Activated CD4-positive, alpha-beta memory T cell treated with anti-CD3 and anti-CD28 coated beads for 36 hours (primary cell): Measurements from ENCODE around the gene ZNF18. TPM values are rescaled to one million over a fixed set of nuclear protein-coding genes. Genes with fewer than 3 reads are reported as not detected.
A peak's percentile ranks its signal among the peaks of the same experiment; 100 is the strongest.
"Not testable (repeated sequence)": the region's sequence is repeated elsewhere in the genome, so short reads cannot be mapped to it uniquely, and the experiment has no call there.

Experiments
- CTCF ChIA-PET: fragments of 350-600 bp; sonication (Branson Sonifier 250); formaldehyde crosslinking; loops from one replicate; lab custom pipeline; 2021; ENCODE audit warnings: antibody characterized with exemption, inconsistent platforms; lab: Charles Lee
- POLR2A ChIA-PET: fragments of 350-600 bp; sonication (Branson Sonifier 250); formaldehyde crosslinking; loops from one replicate; lab custom pipeline; 2021; ENCODE audit warnings: antibody characterized with exemption; lab: Charles Lee
- DNase-seq: peaks from one replicate; pipeline ENCODE4 v3.0.0-alpha.2; 2020
- H3K27ac Mint-ChIP-seq: one replicate; pipeline ENCODE4 v1.8.0; 2021; ENCODE audit warnings: mixed read lengths
- H3K27me3 Mint-ChIP-seq: one replicate; pipeline ENCODE4 v1.8.0; 2021; ENCODE audit warnings: mixed read lengths
- H3K36me3 Mint-ChIP-seq: one replicate; pipeline ENCODE4 v1.8.0; 2021; ENCODE audit warnings: mixed read lengths
- H3K4me1 Mint-ChIP-seq: one replicate; pipeline ENCODE4 v1.8.0; 2021; ENCODE audit warnings: low read depth, mixed read lengths
- H3K4me3 Mint-ChIP-seq: one replicate; pipeline ENCODE4 v1.8.0; 2021; ENCODE audit warnings: mild to moderate bottlenecking, mixed read lengths
- H3K9me3 Mint-ChIP-seq: one replicate; pipeline ENCODE4 v1.8.0; 2021; ENCODE audit warnings: mixed read lengths
- intact Hi-C: fragments of 100-400 bp; cut with micrococcal nuclease; formaldehyde crosslinking; loops from one replicate; pipeline ENCODE4 v1.15.1; 2023
- total RNA-seq, 2 experiments: library from RNA; stranded (reverse); gene quantifications; one replicate each; pipeline ENCODE4 v1.2.3, GENCODE V29; 2021

The ZNF18 gene
- total RNA-seq, 2 experiments from 2014 or later, result 6.5 TPM

GRCh38 chr17:11943759-11944347 lies 53.4 kb downstream of the ZNF18 start:
- H3K27ac Mint-ChIP-seq, result no peak overlapping the region
- H3K4me1 Mint-ChIP-seq, result no peaks in the 10 kb centered on the region
- DNase-seq, result no peak
- H3K36me3 Mint-ChIP-seq, result no peaks in the 10 kb centered on the region
- ChIA-PET POLR2A (no interaction called here), CTCF (no interaction called here)
- peaks cover 2% of the 10 kb centered on the region for H3K27me3 Mint-ChIP-seq
- intact Hi-C loops, result no loop called here
- H3K9me3 Mint-ChIP-seq, result no peaks in the 10 kb centered on the region
- H3K4me3 Mint-ChIP-seq, result no peak overlapping the region

GRCh38 chr17:11943086-11943485 lies 54.2 kb downstream of the ZNF18 start:
- POLR2A ChIA-PET, H3K4me1 Mint-ChIP-seq, H3K4me3 Mint-ChIP-seq, intact Hi-C loops, DNase-seq, H3K27me3 Mint-ChIP-seq, H3K9me3 Mint-ChIP-seq, H3K27ac Mint-ChIP-seq, CTCF ChIA-PET, H3K36me3 Mint-ChIP-seq: not testable (repeated sequence)

GRCh38 chr17:11940904-11941303 lies 56.4 kb downstream of the ZNF18 start:
- Mint-ChIP-seq H3K4me1 (no peaks in the 10 kb centered on the region), H3K36me3 (no peaks in the 10 kb centered on the region), H3K27ac (no peak overlapping the region), H3K27me3 (peaks cover 4% of the 10 kb centered on the region), H3K9me3 (no peaks in the 10 kb centered on the region), H3K4me3 (no peak overlapping the region)
- intact Hi-C loops, result no loop called here
- CTCF ChIA-PET, result no interaction called here
- POLR2A ChIA-PET, result no interaction called here
- DNase-seq, result no peak

- Mint-ChIP-seq H3K4me1 (no peaks in the 10 kb centered on the region), H3K9me3 (no peaks in the 10 kb centered on the region), H3K27ac (no peak overlapping the region), H3K36me3 (no peaks in the 10 kb centered on the region), H3K27me3 (peaks cover 2% of the 10 kb centered on the region), H3K4me3 (no peak overlapping the region)
- intact Hi-C loops, result no loop called here
- ChIA-PET CTCF (interaction anchor here (0.8 to 1.3 kb wide), 5 partner anchors 9 to 615 kb away, joined by 3 to 4 read pairs (median 3); no protein-coding TSS in a partner anchor), POLR2A (no interaction called here)
- DNase-seq, result peak; percentile 42
These were observed 61.4 kb downstream of the ZNF18 start for GRCh38 chr17:11935734-11936406.

- H3K9me3 Mint-ChIP-seq, result no peaks in the 10 kb centered on the region
- no peaks in the 10 kb centered on the region for H3K36me3 Mint-ChIP-seq
- POLR2A ChIA-PET, result no interaction called here
- H3K27ac Mint-ChIP-seq, result no peak overlapping the region
- no peak for DNase-seq
- intact Hi-C loops, result no loop called here
- H3K27me3 Mint-ChIP-seq, result peaks cover 2% of the 10 kb centered on the region
- H3K4me3 Mint-ChIP-seq, result no peak overlapping the region
- CTCF ChIA-PET, result interaction anchor here (0.6 kb wide), 1 partner anchor 1123 kb away, joined by 3 read pairs; no protein-coding TSS in a partner anchor
- H3K4me1 Mint-ChIP-seq, result no peaks in the 10 kb centered on the region
These were observed 64.9 kb downstream of the ZNF18 start for GRCh38 chr17:11932337-11932898.

GRCh38 chr17:11928436-11928835 lies 68.8 kb downstream of the ZNF18 start:
- intact Hi-C loops, result no loop called here

More at GRCh38 chr17:11928436-11928835, 68.8 kb downstream of the ZNF18 start:
- Mint-ChIP-seq H3K4me3 (no peak overlapping the region), H3K9me3 (peaks cover 8% of the 10 kb centered on the region), H3K4me1 (no peaks in the 10 kb centered on the region), H3K27ac (no peak overlapping the region), H3K27me3 (peaks cover 3% of the 10 kb centered on the region), H3K36me3 (no peaks in the 10 kb centered on the region)
- POLR2A ChIA-PET, result no interaction called here
- DNase-seq, result no peak
- CTCF ChIA-PET, result no interaction called here

Other genes starting within 250 kb of the ZNF18 start
- 10 to 100 TPM; 22.0 to 27.2 TPM for gene MAP2K4, start 23.4 kb upstream of the ZNF18 start, total RNA-seq